D721Med (cell line): Measurements from ENCODE around the gene CTNNA3.

ENCODE experiments used
- DNase-seq: peaks from one replicate; pipeline ENCODE4 v3.0.0; 2011; ENCODE audit warnings: low spot score; ENCODE audit not compliant: insufficient read length
- FAIRE-seq: peaks from 2 replicates; lab custom pipeline; 2011; peaks lifted over from hg19 to GRCh38; lab: Jason Lieb, UNC
- CTCF ChIP-seq: IDR thresholded peaks from 2 replicates; pipeline ENCODE4 v1.5.1; 2012; ENCODE audit warnings: mild to moderate bottlenecking, control low read depth; ENCODE audit not compliant: insufficient read depth; ENCODE audit errors: missing control alignments

CTNNA3 gene

GRCh38 chr10:66836057-66836456 lies 859.9 kb downstream of the CTNNA3 start:
- no peak for DNase-seq
- FAIRE-seq, result no peak

GRCh38 chr10:66835400-66835799 lies 860.6 kb downstream of the CTNNA3 start:
- FAIRE-seq (no peak), DNase-seq (no peak)
- no peak for TF ChIP-seq CTCF

More at GRCh38 chr10:66836057-66836456, 859.9 kb downstream of the CTNNA3 start:
- no peak for TF ChIP-seq CTCF

GRCh38 chr10:66834802-66835201 lies 861.2 kb downstream of the CTNNA3 start:
- DNase-seq (no peak), FAIRE-seq (no peak)
- no peak for TF ChIP-seq CTCF

- FAIRE-seq, result no peak
- no peak for TF ChIP-seq CTCF
- DNase-seq, result no peak
Measured at GRCh38 chr10:66833861-66834260, 862.1 kb downstream of the CTNNA3 start.

GRCh38 chr10:66832781-66833422 lies 863.1 kb downstream of the CTNNA3 start:
- no peak for TF ChIP-seq CTCF
- DNase-seq (no peak), FAIRE-seq (no peak)

GRCh38 chr10:66828957-66829356 lies 867.0 kb downstream of the CTNNA3 start:
- FAIRE-seq (no peak), DNase-seq (no peak)
- no peak for TF ChIP-seq CTCF

- DNase-seq (no peak), FAIRE-seq (no peak)
- TF ChIP-seq CTCF, result no peak
Measured at GRCh38 chr10:66827353-66827752, 868.6 kb downstream of the CTNNA3 start.
